GM21529 (cell line): ENCODE data around the gene SMARCA5.

Experiments used
- ATAC-seq: cut with Tn5 transposase; IDR thresholded peaks from one replicate; pipeline ENCODE4 v1.9.1; 2021; ENCODE audit not compliant: unreplicated experiment

SMARCA5 gene

DNA sequence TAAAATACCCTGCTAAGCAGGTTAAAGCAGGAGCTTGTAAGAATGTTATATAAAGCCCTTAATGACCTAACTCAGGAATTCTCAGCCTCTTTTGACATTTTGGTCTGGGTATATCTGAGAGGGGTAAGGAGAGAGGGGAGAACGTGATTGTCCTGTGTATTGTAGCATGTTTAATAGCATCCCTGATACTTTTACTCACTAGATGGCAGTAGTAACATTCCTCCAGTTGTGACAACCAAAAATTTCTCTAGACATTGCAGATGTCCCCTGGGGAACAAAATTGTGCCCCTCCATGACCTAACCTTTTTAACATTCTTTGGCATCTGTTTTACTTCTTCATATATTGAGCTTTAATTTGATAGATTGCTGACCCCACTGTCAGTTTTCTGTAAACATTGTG lies 17.9 kb downstream of the SMARCA5 start:
- ATAC-seq = no peak

DNA sequence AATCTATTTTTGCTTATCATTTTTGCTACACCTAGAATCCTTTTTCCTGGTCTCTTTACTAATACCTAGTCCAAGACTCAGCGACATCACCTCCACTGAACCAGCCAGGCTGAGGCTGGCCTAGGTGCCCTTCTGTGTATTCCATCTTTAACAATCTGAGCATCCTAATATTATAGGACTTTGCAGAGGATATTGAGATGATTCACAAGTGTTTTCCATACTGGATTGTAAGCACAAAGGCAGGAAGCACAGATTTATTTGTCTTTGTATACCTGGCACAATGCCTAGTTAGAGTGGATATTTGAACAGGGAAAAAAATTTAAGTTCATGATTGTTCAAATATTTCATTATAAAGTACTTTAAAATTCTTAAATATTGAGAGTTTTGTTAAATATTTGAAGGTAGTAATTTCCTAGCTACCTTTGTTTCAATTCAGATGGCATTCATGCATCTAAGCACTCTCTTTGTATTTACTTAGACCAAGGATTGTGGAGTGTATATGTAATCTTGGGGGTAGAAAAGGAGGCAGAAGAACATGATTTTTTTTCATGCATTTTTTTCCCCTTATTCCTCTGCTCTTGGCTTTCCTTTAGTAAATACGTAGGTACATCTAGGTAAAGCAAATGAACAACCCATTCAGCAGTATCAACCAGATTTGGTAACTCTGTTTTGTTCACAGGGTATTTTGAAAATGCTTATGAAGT lies 18.4 kb downstream of the SMARCA5 start:
- ATAC-seq = no peak

DNA sequence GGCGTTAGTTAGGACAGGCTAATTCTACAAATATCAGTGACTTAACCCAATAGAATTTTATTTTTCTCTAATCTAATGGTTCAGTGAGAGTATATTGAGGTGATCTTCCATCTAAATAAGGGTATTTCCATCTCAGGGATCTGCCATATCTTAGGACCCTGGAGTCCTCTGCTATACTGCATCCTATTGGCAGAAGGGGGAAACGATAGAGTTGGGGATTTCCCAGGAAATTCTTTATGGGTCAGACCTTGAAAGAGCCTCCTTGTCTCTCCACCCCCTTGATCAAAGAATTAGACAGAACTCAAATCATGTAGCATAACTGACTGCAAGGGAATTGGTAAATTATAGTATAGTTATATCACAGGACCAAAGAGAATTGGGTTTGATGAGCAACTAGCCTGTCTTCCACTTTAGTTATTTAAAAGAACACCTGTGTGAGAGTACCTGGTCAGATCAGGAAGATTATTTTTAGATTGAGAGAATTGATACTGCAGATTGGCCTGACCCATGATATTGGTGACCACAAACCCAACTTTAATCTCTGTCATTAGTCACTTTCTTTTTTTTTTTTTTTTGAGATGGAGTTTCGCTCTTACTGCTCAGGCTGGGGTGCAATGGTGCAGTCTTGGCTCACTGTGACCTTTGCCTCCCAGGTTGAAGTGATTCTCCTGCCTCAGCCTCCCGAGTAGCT lies 25.6 kb downstream of the SMARCA5 start:
- no peak for ATAC-seq

DNA sequence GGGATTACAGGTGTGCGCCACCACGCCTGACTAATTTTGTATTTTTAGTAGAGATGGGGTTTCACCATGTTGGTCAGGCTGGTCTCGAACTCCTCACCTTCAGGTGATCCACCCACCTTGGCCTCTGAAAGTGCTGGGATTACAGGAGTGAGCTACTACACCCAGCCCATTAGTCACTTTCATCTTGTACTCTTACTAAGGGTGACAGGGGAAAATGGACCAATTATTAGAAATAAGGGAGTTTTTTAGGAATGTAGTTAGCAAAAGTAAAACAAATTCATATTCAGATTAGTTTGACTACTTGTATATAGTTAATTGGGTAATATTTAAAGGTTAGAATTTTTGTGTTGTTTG lies 26.1 kb downstream of the SMARCA5 start:
- ATAC-seq = no peak

DNA sequence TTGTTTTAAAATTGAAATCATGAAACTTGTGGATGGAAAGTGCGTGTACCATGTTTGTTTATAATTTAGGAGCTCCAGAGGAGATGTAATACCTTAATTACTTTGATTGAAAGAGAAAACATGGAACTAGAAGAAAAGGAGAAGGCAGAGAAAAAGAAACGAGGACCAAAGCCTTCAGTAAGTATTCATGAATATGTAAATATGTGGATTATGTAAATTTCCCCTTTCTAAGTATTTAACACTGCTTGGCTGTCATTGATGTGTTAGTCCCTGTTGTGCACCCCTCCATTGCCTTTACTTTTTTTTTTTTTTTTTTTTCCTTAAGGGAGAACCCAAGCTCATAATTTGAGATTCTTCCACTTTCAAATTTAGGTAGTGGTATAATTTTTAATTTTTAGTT lies 36.4 kb downstream of the SMARCA5 start:
- ATAC-seq = no peak

DNA sequence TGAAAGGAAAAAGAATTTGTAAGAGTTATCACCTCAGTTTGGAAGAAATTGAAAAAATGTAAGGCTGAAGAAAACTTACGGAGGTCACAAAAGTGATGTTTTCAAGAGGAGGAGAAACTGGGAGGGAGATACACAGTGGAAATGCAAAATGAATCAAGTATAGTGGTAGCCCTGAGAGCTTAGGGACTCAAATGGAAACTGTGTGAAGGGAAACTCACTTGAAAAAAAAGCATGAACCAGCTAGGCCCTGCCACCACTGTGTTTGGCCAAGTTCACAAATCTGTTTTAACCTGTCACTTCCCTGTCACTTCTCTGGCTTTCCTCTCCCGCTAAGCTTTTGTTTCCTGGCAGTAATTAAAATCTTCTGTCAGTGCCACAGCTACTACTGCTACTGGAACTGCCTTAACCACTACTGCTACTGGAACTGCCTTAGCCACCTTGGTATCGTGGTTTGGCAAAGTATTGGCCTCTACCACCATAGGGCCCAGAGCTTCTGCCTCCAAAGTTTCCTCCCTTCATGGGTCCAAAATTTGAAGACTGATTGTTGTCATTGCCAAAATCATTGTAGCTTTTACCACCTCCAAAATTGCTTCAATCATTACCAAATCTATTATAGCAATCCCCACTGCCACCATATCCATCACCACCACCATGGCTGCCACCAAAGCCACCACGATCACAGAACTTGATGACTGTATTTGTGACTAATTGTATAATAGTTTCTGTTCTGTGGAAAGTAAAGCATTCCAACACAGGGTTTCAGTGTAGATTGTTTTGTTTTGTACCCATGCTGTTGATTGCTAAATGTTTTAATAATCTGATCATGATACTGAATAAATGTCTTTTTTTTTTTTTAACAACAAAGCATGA lies 41.5 kb downstream of the SMARCA5 start:
- ATAC-seq = peak; percentile 69

DNA sequence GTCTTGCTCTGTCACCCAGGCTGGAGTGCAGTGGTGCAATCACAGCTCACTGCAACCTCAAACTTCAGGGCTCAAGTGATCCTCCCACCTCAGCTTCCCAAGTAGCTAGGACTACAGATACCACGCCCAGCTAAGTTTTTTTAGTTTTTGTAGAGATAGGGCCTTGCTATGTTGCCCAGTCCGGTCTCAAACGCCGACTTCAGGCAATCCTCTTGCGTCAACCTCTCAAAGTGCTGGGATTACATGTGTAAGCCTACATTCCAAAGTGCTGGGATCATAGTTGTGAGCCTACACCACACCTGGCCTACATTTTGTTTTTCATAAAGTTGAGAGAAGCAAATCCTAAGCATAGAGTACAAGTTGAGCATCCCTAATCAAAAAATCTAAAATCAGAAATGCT lies 42.2 kb downstream of the SMARCA5 start:
- no peak for ATAC-seq

DNA sequence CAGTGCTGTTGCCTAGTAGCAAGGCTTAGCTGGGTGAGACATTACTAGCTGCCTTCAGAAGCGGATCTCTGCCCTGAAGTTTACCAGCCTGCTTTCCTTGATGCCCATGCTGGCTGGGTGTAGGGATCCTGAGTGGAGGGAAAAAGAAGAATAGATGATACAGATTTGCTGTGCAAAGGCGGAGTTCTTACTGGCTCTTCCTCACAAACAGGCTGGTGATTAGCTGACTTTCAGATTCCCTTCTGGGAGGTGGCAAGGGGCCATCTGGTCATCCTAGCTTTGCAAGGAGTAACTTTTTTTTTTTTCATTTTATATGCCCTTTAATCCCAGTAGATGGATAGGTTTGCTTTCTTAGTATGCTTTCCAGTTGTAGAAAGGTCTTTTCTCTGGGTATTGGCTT lies 44.8 kb downstream of the SMARCA5 start:
- ATAC-seq = no peak

DNA sequence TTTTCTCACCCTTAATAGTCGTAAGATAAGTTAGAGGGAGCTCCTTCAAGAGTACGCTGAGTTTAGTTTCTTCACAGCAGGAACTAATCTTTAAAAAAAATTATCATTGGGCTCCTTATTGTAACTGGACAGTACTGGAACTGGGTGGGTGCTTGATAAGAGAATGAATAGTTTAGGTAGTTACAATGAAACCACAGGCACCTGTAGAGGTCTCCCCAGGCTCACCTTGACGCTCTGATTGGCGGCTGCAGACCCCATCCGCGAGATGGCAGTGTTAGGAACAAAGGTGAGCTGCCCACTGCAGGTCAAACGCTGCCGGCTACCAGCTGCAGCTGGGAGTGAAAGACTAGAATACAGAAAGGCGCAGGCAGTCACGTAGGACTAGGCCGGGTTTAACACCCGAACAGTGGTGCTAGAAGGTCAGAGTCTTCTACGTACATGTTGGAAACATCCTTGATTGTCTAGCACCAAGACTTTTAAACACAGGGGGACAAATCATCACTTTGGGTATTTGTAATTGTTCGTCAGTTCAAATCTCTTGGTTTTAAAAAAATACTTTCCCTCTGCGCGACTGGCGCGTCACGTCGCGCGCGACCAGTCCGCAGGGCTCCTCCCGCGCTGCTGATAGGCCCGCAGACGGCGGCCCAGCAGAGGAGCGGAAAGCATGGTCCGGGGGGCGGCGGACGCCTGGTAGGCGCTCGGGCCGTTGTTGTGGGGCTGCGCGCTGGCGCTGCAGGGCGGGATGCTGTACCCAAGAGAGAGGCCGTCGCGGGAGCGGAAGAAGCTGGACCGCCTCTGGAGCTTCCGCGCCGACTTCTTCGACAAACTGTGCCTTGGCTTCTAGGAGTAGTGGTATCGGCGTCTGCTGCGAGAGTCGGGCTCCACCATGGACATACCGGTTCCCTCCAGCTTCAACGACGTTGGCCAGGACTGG lies 45.6 kb downstream of the SMARCA5 start:
- peak; percentile 80 for ATAC-seq

DNA sequence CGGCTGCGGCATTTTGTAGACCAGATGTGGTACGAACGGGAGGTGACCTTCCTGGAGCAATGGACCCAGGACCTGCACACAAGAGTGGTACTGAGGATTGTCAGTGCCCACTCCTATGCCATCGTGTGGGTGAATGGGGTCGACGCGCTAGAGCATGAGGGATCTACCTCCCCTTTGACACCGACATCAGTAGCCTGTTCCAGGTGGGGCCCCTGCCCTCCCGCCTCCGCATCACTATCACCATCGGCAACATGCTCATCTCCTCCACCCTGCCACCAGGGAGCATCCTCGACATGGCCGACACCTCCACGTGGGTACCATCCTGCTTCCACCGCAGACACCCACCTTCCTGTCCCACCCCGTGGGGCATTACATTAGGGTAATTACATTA lies 46.2 kb downstream of the SMARCA5 start:
- peak; percentile 10 for ATAC-seq

DNA sequence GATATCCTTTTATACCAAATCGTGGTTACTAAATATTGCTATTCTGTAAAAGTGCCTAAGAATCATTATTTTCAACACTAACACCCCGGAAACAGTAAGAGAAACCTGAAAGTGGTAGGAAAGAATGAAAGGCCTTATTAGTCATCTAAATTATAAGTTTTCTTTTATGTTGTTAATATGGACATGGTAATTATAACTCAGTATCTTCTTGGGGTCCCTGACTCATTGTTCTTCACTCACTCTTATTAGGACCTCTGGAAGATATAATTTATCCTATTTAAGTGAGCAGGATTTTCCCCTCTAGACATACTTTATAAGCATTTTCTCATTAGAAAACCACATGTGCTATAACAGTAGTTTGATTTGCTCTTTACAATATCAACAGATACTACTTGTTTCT lies 51.0 kb downstream of the SMARCA5 start:
- no peak for ATAC-seq

DNA sequence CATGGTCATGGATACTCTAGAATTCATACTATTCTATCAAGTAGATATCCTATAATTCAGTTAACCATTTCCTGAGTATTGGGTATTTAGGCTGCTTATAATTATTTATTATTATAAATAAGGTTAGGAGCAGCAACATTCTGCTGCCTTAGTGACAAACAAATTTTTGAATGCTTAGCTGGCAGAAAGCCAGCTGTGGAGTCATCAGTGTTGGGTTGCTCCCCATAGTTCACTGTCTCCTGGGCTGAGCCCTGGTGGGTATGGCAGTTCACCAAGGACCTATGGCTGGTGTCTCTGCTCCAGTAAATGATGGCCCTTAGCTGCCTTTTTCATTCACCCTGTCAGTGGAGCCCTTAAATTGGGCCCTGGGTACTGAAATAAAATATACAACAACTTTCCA lies 61.8 kb downstream of the SMARCA5 start:
- no peak for ATAC-seq

DNA sequence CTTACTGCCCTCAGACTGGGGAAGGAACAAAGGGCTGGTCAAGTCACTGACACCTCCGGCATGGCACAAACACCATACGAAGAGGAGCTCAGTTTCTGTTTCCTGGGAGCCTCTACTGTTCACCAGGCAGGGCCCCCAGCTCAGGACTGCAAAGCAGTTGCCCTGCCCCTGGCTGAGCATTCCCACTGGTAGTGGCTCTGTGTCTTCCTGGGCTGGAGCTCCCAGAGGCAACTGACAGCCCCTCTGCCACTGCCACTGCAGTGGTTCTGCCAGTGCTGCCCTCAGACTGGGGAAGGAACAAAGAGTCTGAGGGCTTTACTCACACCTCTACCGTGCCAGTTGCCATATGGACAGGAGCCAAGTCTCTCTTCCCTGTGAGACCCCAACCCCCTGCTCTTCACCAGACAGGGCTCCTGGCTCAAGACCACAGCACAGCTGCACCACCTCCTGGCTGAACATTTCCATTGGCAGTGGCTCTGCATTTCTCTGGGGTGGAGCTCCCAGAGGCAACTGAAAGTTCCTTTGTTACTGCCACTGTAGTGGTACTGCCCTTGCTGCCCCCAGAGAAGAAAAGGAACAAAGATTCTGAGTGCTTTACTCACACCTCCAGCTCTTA lies 67.9 kb downstream of the SMARCA5 start:
- no peak for ATAC-seq

DNA sequence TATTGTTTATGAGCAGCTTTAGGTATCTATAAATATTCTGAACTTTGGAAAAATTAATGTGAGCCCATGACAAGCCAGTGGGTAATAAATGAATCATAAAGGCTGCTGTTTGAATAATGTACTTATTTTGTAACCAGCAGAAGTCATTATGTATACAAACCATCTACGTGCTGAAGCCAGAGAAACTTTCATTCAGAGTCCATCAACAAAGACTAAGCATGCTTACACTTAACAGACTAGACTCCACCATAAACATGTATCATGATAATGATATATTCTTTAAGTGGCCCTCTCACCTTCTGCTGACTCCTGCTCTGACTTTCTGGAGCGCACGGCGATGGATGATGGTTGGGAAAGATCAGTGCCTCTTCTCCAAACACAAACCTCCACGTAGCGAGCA lies 72.0 kb downstream of the SMARCA5 start:
- ATAC-seq = no peak

DNA sequence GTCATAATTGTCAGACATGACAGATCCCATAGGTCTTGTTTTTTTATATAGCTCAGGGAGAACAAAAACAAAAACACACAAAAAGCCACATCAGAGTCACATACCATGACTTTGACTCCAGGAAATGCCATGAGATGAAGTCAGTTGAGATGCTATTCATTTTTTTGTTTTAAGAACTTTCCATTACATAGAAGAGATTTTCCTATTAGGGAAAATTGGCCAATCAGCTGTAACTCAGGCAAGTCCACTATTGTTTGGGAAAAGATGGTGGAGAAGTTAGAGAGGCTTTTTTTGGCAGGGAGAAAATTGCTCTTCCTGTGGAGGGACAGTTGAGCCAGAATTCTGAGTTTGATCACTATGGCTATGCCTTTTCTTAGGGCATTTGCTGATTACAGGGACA lies 72.6 kb downstream of the SMARCA5 start:
- ATAC-seq = no peak

DNA sequence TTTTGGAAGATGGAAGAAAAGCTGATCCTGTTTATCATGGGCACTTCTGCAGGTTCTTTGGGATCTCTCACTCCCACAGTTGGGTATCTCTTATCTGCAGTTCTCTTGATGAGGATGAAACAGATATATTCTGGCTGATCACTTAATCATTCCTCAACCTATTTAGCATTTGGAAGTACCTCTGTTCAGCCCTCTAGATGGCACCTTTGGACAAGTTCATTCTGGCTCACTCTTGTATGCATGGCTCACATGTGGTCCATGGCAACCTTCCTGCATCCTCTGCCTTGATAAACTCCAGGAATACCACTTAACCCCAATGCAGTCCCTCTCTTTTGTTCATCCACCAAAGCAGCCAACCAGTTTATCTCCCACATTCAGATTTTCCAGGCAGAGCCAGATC lies 74.2 kb downstream of the SMARCA5 start:
- ATAC-seq = no peak

DNA sequence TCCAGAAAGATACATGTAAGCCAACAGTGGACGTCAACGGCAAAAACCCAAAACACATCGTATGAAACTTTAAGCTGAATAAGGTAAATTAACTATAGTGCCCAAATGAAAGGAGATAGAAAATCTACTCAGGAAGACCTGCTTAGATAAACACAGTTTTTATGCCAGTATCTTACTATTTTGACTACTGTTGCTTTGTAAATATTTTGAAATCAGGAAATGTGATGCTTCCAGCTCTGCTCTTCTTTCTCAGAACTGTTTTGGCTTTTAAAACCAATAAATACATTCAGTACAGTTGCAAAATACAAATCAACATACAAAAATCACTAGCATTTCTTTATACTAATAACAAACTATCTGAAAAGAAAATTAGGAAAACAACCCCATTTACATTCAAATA lies 83.8 kb downstream of the SMARCA5 start:
- no peak for ATAC-seq

DNA sequence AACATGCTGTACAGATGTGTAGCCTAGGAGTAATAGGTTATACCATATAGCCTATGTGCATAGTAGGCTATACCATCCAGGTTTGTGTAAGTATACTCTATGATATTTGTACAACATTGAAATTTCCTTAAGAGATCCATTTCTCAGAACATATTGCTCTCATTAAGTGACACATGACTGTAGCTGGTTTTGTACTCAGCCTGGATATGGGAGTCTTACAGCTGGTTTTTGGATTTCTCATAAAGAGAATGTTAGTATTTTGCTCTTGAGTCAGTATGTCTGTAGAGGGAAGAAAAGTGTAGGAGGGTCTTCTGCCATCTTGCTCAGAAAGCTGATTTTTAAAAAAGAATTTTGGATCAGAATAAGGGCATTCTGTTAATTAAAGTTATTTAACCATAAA lies 85.3 kb downstream of the SMARCA5 start:
- ATAC-seq = no peak

DNA sequence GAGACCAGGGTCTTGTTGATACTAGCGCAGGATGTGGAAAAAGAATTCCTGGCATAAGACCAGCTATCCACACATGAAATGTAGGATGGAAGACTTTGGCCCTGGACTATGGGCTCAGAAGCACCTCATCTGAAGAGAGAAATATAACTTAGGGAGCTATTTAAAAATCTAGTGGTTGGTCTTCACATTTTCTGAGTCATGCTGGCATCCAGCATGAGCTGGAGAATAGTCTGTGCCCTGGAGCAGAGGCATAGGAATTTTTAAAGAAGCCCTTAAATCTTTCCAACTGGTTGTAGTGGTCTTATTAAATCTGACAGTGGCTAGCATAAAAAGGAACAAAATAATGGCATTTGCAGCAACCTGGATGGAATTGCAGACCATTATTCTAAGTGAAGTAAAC lies 86.3 kb downstream of the SMARCA5 start:
- ATAC-seq = no peak

DNA sequence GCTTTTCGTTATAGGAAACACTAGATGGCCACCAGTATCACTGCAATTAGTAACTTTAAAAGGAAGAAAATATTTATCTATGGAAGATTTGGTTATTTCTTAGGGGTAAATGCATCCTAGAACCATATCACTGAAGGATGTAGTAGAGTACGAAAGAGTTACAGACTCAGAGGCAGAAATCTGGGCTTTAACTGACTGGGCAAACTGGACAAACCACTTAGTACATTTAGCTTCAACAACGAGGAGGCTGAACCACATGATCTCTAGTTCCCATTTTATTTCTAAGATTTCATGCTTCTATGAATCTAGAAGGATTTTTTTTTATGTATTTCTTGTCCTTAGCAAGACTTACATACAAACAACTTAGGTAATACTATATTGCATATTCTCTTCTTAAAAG lies 93.0 kb downstream of the SMARCA5 start:
- ATAC-seq = no peak
